Activated naive CD4-positive, alpha-beta T cell treated with anti-CD3 and anti-CD28 coated beads, Interleukin-2, amount 50 U/mL, for 16 hours (primary cell): ENCODE results near the gene PIGZ.
A peak's percentile ranks its signal among the peaks of the same experiment; 100 is the strongest.

Experiments used
- DNase-seq: peaks from one replicate; pipeline ENCODE4 v3.0.0-alpha.2; 2020

Gene PIGZ

DNA sequence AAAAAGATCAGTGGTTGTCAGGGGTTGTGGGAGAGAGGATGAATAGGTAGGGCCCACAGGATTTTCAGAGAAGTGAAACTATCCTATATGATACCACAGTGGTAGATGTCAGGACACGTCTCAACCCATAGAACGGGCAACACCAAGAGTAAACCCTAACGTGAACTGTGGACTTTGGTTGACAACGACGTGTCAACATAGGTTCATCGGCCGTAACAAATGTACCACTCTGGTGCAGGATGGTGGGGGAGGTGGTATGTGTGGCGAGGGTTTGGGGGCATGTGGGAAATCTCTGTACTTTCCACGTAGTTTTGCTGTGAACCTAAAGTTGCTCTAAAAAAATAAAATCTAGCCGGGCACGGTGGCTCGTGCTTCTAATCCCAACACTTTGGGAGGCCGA lies 13.0 kb upstream of the PIGZ start:
- DNase-seq: no peak

DNA sequence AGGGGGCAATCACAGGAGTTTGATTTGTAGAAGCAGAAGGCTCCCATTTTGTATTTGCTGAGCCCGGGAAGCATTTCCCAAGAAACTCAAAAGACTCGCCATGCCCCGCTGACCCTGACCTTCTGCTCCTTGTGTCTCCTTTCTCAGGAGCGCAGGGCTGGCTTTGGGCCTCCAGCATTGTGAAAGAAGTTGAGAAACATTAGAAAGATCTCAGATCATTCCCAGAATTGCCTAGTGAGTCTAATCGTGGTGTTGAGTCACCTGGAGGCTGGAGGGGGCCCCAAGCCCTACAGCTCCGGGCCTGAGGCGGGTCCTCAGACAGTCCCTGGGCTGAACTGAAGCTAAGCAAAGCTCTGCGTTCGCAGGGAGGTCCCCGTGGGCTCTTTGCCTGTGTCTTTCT lies 10.9 kb upstream of the PIGZ start:
- no peak for DNase-seq

- DNase-seq: no peak
These were observed 8.3 kb upstream of the PIGZ start for GRCh38 chr3:196976941-196977340.

DNA sequence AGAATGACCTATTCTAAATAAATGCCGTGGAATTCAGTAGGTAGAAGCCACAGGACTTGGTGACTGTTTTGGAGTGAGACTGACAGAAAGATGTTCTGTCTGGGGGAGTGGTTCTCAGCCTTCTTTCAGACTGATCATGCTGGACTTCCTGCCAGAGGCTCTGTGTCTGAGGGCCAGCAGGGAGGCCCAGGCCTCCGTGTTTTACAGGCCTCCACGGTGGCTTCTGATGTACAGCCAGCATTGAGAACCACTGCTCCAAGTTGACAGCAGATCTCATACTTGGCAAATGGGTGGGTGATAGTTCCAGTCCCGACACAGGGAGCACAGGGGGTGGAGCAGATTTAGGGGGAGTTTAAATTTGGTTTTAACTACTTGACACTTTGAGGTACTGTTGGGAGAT lies 6.7 kb upstream of the PIGZ start:
- DNase-seq: no peak

GRCh38 chr3:196974661-196975060 lies 6.0 kb upstream of the PIGZ start:
- no peak for DNase-seq

GRCh38 chr3:196971094-196971698 lies 2.6 kb upstream of the PIGZ start:
- no peak for DNase-seq

DNA sequence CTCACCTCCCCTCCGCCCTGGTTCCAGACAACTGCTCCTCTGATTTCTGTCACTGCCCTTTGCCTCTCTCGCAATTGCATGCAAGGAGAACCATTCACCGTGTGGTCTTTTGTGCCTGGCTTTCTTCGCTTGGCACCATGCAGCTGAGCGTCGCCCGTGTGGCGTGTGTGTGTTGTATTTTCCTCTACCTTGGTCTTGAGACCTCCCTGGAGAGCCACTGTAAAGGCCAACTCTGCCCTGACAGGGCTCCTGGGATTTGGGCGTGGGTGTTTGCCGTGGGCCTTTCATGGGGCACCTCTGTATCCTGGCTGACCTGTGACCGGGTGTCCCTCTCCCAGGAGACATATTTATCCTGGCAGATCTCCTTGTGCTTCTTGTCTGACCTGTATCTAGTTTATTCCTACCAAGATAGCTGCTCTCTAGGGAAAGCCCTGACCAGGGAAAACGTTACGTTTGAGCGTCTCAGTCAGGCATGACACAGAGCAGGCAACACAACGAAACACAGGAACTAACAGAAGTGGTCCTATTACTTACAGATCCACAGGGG lies 2.0 kb upstream of the PIGZ start:
- DNase-seq: no peak

- peak; percentile 74 for DNase-seq
These were observed 1.3 kb upstream of the PIGZ start for GRCh38 chr3:196969660-196970546.

- DNase-seq: peak; percentile 43
These were observed 564 bp upstream of the PIGZ start for GRCh38 chr3:196969134-196969659.

DNA sequence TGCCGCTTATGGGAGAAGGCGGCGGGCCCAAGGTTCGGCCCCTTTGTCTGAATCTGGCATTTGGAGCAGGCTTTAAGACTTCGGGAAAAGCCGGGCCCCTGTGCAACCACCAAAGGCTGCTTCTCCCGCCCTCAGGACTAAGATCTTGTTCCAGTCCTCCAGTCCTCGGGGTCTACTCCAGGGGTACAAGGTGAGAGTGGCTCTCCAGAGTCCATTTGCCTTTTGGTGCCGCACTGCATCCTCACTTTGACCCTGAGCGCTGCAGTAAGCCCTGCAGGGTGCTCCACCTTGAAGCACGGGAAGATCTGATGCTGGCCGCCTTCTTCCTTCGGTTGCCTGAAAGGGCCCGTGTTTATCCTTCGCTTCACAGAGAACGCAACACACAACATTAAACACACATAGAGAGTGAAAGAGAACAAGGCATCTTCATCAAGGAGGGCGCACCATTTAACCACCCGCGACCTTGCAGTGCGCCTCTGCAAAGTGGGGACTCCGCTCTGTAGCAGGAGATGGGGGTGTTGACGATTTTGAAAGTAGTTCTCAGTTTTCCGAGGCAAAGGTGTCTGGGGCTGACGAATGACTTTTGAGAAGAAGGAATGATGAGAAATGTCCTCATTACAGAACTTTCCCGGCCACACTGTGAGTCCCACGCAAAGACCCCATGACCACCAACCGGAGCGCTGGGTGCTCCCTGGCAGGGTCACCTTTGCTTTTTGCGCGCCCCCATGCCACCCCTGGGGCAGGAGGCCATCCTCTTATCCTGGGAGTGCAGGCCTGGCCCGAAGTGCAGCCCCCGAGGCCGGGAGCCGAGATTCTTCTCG lies 1.0 kb downstream of the PIGZ start:
- no peak for DNase-seq

- DNase-seq: no peak
These were observed 1.9 kb downstream of the PIGZ start for GRCh38 chr3:196966526-196967401.

DNA sequence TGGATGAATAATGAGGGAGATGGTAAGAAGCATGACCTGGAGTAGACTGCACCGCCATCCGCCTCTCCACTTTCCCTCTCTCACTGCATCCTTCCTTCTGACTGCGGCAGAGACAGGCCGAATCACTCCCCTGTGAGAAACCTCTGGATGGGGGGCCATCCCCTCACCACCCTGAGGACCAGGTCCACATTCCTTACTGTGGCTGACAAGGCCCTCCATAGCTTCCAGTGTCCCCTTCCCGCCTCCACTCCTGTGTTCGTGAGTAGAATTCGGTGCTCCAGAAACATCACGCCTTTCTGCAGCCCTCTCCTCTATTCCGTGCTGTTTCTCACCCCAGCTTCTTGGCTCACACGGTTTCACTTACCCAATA lies 2.8 kb downstream of the PIGZ start:
- no peak for DNase-seq

DNA sequence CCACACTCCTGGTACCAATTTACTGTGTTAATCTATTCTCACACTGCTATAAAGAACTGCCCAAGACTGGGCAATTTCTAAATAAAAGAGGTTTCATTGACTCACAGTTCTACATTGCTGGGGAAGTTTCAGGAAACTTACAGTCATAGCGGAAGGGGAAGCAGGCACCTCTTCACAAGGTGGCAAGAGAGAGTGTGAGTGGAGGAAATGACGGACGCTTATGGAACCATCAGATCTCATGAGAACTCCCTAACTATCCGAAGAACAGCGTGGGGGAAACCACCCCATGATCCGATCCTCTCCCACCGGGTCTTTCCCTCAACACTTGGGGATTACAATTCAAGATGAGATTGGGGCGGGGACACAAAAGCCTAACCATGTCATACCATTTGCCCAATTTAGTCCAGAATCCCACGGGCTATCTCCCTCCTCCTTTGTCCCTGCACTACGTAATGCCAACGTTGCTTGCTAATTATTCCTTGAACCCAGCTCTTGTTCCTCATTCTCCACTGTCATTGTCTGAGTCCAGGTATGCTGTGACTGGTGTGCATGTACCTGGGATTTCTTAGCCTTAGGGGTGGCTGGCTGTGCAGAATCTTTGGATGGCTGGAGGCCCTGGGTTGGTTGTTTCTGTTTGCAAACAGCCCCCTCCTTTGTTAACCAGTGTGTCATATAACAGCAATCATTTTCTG lies 3.4 kb downstream of the PIGZ start:
- no peak for DNase-seq

GRCh38 chr3:196963631-196963953 lies 5.0 kb downstream of the PIGZ start:
- DNase-seq: no peak

DNA sequence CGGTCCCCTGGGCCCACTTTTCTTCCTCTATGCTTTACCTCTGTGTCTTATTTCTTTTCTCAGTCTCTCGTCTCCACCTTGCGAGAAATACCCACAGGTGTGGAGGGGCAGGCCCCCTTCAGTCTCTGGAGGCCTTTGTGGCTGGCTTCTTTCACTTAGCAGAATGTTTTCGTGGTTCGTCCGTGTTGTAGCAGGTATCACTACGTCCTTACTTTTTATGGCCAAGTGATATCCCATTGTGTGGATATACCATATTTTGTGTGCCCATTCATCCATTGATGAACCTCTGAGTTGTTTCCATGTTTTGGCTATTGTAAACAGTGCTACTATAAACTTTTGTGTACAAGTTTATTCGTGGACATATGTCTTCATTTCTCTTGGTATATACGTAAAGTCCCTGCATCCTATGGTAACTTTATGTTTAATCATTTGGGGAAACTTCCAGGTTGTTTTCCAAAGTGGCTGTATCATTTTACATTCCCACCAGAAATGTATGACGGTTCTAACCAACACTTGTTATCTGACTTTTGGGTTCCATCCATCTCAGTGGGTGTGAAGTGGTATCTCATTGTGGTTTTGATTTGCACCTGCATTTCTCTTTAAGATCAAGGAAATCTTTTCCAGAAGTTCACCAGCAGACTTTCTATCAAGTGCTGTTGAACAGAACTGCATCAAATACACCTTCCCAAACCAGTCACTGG lies 5.6 kb downstream of the PIGZ start:
- DNase-seq: no peak

- no peak for DNase-seq
These were observed 6.3 kb downstream of the PIGZ start for GRCh38 chr3:196962108-196962929.

GRCh38 chr3:196954832-196955231 lies 13.8 kb downstream of the PIGZ start:
- DNase-seq: no peak

DNA sequence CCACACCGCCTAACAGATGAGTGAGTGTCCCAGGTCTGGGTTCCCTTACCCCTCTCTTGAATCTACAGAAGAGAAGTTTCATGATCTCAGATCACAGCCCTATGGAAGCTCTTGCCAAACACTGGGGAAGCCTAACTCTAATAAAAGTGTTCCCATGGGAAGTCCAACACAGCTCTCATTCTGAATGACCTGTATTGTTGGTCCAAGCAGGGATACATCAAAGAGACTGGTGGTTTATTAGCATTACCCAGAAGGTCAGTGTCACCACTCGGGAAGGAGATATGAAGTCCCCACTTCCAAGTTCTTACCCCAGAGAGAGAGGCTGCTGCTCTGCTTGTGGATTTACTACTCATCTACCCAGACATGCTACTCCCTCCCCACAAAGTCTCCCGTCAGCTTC lies 17.3 kb downstream of the PIGZ start:
- DNase-seq: no peak

DNA sequence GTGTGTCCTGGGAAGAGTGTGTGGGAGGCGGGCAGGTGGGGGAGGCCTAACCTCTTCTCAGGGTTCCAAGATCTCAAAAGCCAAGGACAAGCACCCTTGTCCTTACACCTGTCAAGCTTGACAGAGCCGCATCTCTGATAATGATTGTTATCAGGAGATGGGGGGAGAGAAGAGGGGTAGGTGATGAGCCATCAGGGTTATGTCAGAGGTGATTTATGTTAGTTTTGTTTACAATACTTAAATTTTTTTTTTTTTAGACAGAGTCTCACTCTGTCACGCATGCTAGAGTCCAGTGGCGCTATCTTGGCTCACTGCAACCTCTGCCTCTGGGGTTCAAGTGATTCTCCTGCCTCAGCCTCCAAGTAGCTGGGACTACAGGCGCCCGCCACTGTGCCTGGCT lies 18.9 kb downstream of the PIGZ start:
- no peak for DNase-seq

DNA sequence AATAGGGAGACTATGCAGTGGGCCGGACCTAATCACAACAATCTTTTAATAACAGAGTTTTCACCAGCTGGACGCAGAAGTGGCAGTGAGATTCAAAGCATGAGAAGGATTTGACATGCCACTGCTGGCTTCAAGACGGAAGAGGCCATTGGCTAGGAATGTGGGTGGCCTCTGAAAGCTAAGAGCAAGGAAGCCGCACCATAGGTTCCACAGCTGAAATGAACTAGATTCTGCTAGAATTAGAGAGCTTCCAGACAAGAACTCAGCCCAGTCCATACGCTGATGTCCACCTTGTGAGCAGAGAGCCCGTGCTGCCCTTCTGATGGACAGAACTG lies 19.4 kb downstream of the PIGZ start:
- DNase-seq: no peak
